ENCODE measurements around the gene KCP.

- TF ChIP-seq, protein P1, sequence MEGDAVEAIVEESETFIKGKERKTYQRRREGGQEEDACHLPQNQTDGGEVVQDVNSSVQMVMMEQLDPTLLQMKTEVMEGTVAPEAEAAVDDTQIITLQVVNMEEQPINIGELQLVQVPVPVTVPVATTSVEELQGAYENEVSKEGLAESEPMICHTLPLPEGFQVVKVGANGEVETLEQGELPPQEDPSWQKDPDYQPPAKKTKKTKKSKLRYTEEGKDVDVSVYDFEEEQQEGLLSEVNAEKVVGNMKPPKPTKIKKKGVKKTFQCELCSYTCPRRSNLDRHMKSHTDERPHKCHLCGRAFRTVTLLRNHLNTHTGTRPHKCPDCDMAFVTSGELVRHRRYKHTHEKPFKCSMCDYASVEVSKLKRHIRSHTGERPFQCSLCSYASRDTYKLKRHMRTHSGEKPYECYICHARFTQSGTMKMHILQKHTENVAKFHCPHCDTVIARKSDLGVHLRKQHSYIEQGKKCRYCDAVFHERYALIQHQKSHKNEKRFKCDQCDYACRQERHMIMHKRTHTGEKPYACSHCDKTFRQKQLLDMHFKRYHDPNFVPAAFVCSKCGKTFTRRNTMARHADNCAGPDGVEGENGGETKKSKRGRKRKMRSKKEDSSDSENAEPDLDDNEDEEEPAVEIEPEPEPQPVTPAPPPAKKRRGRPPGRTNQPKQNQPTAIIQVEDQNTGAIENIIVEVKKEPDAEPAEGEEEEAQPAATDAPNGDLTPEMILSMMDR (IDR thresholded peaks at IDR 0.05): no peak
- TF ChIP-seq EZH2 (IDR thresholded peaks at IDR 0.05; ENCODE audit: borderline replicate concordance, insufficient read depth, low read depth, low read length, poor library complexity, severe bottlenecking): no peak
Measured at GRCh38 chr7:128937647-128938543, 27.4 kb upstream of the KCP start, which contains the start of gene IRF5.
